GM19099 (cell line): ENCODE data around the gene MCU.

ENCODE experiments used
- POLR2A ChIP-seq: IDR thresholded peaks from 3 replicates; pipeline ENCODE4 v1.6.1; 2011; ENCODE audit warnings: low read depth; ENCODE audit not compliant: insufficient read length; ENCODE audit errors: extremely low read depth

MCU gene

DNA sequence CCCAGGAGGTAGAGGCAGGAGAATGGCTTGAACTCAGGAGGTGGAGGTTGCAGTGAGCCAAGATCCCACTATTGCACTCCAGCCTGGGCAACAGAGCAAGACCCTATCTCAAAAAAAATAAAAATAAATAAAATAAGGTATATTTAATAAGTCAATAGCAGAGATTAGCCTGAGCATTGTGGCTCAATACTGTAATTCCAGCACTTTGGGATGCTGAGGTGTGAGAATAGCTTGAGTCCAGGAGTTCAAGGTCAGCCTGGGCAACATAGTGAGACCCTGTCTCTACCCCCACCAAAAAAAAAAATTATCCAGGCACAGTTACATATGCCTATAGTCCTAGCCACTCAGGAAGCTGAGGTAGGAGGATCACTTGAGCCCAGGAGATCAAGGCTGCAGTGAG, 163.2 kb downstream of the MCU start:
- TF ChIP-seq POLR2A = no peak

DNA sequence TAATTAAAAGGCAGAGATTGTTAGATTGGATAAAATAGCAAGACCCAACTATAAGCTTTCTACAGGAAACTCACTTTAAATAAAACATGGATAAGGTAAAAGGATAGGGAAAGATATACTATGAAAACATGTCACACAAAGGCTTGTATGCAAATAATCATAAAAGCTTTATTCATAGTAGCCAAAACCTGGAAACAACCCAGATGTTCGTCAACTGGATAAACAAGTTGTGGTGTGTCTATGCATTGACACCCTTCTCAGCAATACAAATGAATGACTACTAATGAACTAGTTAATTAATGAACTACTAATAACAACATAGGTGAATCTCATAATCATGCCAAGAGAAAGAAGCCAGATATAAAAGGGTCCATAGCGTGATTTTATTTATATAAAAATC, 163.8 kb downstream of the MCU start:
- TF ChIP-seq POLR2A = no peak

DNA sequence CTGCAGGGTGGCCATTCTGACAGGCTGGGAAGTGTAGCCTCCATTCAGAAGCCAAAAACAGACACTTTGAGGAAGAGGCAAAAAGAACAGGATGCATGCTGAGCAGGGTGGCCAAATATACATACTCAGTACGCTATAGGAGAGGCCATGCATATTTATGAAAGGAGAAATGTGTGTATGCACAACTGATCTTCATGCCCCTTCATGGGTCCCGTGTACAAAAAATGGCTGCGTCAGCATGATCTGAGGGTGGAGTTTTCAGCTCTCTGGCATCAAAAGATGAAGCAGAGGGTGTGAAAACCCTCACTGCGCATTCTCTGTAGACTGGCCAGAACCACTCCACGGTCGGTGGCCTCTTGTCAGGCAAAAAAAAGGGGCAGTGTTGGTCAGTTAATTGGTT, 166.1 kb downstream of the MCU start:
- TF ChIP-seq POLR2A = no peak

DNA sequence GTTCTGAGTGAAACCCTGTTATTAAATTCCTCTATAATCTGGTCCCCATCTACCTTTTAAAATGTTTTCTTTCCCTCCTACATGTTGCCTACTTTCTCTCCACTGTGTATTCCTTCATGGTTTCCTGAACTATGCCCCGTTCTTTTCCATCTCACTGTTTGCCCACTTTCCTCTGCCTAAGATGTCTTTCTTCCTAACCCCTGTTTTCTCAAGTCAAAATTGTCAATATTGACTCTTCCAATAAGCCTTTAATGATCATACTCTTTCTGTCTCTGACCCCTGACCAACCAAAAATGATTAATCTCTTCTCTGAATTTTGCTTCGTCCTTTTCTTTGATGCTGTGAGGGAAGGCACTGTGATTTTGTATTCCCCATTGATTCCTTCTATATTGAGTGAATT, 171.0 kb downstream of the MCU start:
- TF ChIP-seq POLR2A = no peak

GRCh38 chr10:72875250-72876055, 183.5 kb downstream of the MCU start:
- TF ChIP-seq POLR2A = no peak

DNA sequence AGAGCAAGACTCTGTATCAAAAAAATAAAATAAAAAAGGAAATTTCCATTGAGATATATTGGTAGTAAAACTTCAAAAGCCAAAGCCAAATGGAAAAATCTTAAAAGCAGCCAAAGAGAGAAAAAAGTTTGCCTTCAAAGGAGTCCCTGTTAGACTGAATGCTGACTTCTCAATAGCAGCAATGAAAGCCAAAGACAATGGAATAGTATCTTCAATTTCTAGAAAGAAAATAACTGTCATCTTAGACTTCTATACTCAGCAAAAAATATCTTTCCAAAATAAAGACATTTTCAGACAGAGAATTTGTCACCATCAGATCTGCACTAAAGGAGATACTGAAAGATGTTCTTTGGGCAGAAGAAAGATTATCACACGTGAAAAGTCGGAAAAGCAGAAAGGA, 187.3 kb downstream of the MCU start:
- TF ChIP-seq POLR2A = no peak

GRCh38 chr10:72881291-72881690, 189.3 kb downstream of the MCU start:
- no peak for TF ChIP-seq POLR2A

- no peak for TF ChIP-seq POLR2A
Observed at GRCh38 chr10:72883861-72884260, 191.9 kb downstream of the MCU start.

DNA sequence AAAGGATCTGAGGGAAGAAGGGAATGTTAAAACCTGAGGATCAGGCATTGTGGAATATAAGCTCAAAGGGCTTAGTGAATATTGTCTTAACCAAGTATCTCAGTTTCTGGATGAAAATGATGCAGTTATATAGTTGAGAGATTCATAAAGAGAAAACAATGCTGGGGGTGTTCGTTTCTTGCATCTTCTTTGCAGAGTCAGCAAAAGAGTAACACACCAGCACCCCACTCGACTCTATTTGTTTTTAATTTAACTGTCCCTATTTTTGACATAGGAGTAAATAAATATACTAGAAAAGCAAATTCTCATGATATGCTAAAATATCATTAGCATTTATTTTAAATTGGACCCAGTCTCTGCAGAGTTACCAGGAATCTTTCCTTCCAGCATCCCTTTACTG, 194.0 kb downstream of the MCU start:
- no peak for TF ChIP-seq POLR2A

GRCh38 chr10:72886621-72887020, 194.7 kb downstream of the MCU start:
- TF ChIP-seq POLR2A = no peak

DNA sequence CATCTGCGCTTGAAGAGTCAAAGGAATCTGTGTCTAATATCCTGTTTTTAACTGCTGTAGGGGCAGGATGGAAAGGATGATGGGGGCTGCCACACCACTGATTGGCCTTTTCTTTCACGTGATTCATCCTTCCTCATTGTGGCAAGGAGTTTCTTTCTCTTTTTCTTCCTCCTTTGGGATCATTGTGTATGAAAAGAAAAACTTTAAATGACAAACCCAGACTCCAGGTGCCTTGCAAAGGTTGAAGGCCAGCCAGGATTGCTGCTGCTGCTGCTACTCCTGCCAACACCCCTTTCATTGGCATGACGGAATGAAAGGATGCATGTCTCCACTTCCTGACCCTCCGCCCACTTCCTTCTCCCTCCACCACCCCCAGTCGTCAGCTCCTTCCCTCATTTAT, 195.1 kb downstream of the MCU start:
- no peak for TF ChIP-seq POLR2A

- TF ChIP-seq POLR2A = no peak
Observed at GRCh38 chr10:72888151-72888638, 196.3 kb downstream of the MCU start.

GRCh38 chr10:72889391-72889831, 197.5 kb downstream of the MCU start:
- TF ChIP-seq POLR2A = no peak

GRCh38 chr10:72890086-72890485, 198.1 kb downstream of the MCU start:
- TF ChIP-seq POLR2A = no peak

- TF ChIP-seq POLR2A = no peak
Observed at GRCh38 chr10:72893136-72893798, 201.3 kb downstream of the MCU start, which contains the start of gene OIT3. TSS of gene OIT3 (plus strand) at chr10:72893739. CDS start at chr10:72893799, 60 bp downstream.

DNA sequence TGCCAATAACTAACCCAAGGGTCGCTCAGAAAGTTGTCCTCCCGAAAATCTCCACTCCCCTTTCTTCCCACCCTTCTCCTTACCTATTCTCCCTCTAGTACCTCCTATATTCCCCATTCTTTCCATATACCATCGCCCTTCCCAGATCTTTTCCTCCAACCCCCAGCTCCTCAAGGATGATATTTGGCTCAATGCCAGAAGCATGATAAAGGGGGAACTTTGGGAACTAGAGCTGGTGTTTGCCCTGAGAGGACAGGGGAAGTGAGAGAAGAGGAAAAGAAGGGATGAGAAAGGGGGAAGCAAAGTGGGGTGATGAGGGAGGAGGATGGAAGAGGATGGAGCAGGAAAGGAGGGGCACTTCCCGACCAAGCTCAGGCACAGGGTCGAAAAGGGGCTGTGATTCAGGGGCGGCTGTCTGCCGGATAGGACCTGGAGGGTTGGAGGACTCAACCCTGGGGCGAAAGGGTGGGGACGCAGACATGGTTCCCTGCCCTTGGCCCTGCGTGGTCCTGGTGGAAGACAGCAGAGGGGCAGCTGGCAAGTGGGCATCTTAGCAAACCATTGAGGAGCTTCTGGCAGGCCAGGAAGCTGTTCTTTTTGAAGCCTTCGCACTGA, 203.4 kb downstream of the MCU start:
- no peak for TF ChIP-seq POLR2A
